IMR-90 (cell line): Measurements from ENCODE around the gene ARTN. TPM values are rescaled to one million over a fixed set of nuclear protein-coding genes. Genes with fewer than 3 reads are reported as not detected.

Experiments used
- ATAC-seq: fragments of 200-7000 bp; cut with Tn5 transposase; 2 replicates; pipeline ENCODE4 v1.9.1; 2020; ENCODE audit warnings: low read depth, mild to moderate bottlenecking, moderate library complexity
- BruUV-seq: library from RNA; stranded (reverse); fragments of 400-500 nt; replicated peaks from 2 replicates; lab custom pipeline; 2021; lab: Mats Ljungman, UMichigan
- CTCF ChIA-PET: fragments of 300-600 bp; formaldehyde crosslinking; extraction: SDS; loops from one replicate; lab custom pipeline; 2021; ENCODE audit warnings: antibody characterized with exemption; lab: Yijun Ruan, JAX
- POLR2A ChIA-PET: fragments of 300-600 bp; sonication (Branson Sonifier 250); formaldehyde crosslinking; loops from one replicate; lab custom pipeline; 2022; ENCODE audit warnings: antibody characterized with exemption; ENCODE audit not compliant: unreplicated experiment; lab: Charles Lee
- DNase-seq: peaks from one replicate; pipeline ENCODE4 v3.0.0; 2013
- H2AFZ ChIP-seq: replicated peaks from 2 replicates; pipeline ENCODE3; 2013; ENCODE audit warnings: low read length, mild to moderate bottlenecking; ENCODE audit not compliant: poor library complexity
- H2AK5ac ChIP-seq: 2 replicates; pipeline ENCODE4 v1.6.1; 2013; ENCODE audit warnings: low read depth, low read length, inconsistent platforms
- H2AK9ac ChIP-seq: replicated peaks from 2 replicates; pipeline ENCODE3; 2013; ENCODE audit warnings: mild to moderate bottlenecking, low read depth, low read length, moderate library complexity; ENCODE audit not compliant: poor library complexity
- H2BK120ac ChIP-seq: 2 replicates; pipeline ENCODE4 v1.6.1; 2013; ENCODE audit warnings: low read depth, low read length, inconsistent platforms
- H2BK15ac ChIP-seq: 3 replicates; pipeline ENCODE4 v1.6.1; 2013; ENCODE audit warnings: low read depth, low read length, inconsistent platforms
- H2BK20ac ChIP-seq: 2 replicates; pipeline ENCODE4 v1.6.1; 2013; ENCODE audit warnings: low read depth, mild to moderate bottlenecking, inconsistent platforms, low read length, moderate library complexity
- H2BK5ac ChIP-seq: 2 replicates; pipeline ENCODE4 v1.6.1; 2013; ENCODE audit warnings: mild to moderate bottlenecking, low read depth, low read length, inconsistent platforms; ENCODE audit not compliant: poor library complexity, severe bottlenecking
- H3K14ac ChIP-seq: replicated peaks from 2 replicates; pipeline ENCODE4 v1.6.1; 2013; ENCODE audit warnings: low read depth, low read length, inconsistent platforms
- H3K18ac ChIP-seq: 2 replicates; pipeline ENCODE4 v1.6.1; 2013; ENCODE audit warnings: low read depth, low read length, control low read depth
- H3K23ac ChIP-seq: 2 replicates; pipeline ENCODE4 v1.6.1; 2013; ENCODE audit warnings: low read depth, low read length, inconsistent platforms
- H3K27ac ChIP-seq: 2 replicates; pipeline ENCODE4 v1.5.1; 2013; ENCODE audit warnings: mild to moderate bottlenecking, control low read depth, low read length; ENCODE audit not compliant: insufficient read depth
- H3K27me3 ChIP-seq: 2 replicates; pipeline ENCODE4 v1.6.1; 2013; ENCODE audit warnings: low read length; ENCODE audit not compliant: control insufficient read depth, insufficient read depth
- H3K36me3 ChIP-seq: 2 replicates; pipeline ENCODE4 v1.6.1; 2013; ENCODE audit warnings: low read length, mixed read lengths; ENCODE audit not compliant: control insufficient read depth, insufficient read depth
- H3K4ac ChIP-seq: 2 replicates; pipeline ENCODE4 v1.6.1; 2013; ENCODE audit warnings: low read depth, low read length, inconsistent platforms
- H3K4me1 ChIP-seq: 2 replicates; pipeline ENCODE4 v1.6.1; 2013; ENCODE audit warnings: low read length, mixed read lengths; ENCODE audit not compliant: control insufficient read depth, insufficient read depth
- H3K4me2 ChIP-seq: 2 replicates; pipeline ENCODE4 v1.6.1; 2013; ENCODE audit warnings: low read depth, mild to moderate bottlenecking, control low read depth, low read length, moderate library complexity
- H3K4me3 ChIP-seq: 2 replicates; pipeline ENCODE4 v1.5.1; 2013; ENCODE audit warnings: low read depth, mild to moderate bottlenecking, control low read depth, low read length, moderate library complexity; ENCODE audit not compliant: insufficient read depth
- H3K56ac ChIP-seq: 2 replicates; pipeline ENCODE4 v1.6.1; 2013; ENCODE audit warnings: low read length, inconsistent platforms; ENCODE audit not compliant: insufficient read depth; ENCODE audit errors: extremely low read depth
- H3K79me1 ChIP-seq, 2 experiments: 2 replicates each; pipeline ENCODE4 v1.6.1; 2013; ENCODE audit warnings: low read length in 2 of 2, inconsistent platforms in 1 of 2, low read depth in 1 of 2
- H3K9ac ChIP-seq: 2 replicates; pipeline ENCODE4 v1.6.1; 2013; ENCODE audit warnings: low read depth, low read length, control low read depth
- H3K9me1 ChIP-seq: 2 replicates; pipeline ENCODE4 v1.6.1; 2013; ENCODE audit warnings: low read length, inconsistent platforms; ENCODE audit not compliant: insufficient read depth
- H3K9me3 ChIP-seq: 2 replicates; pipeline ENCODE4 v1.6.1; 2013; ENCODE audit warnings: low read length; ENCODE audit not compliant: control insufficient read depth, insufficient read depth
- H4K20me1 ChIP-seq: 2 replicates; pipeline ENCODE4 v1.6.1; 2013; ENCODE audit warnings: low read length, inconsistent platforms; ENCODE audit not compliant: insufficient read depth
- H4K5ac ChIP-seq: 2 replicates; pipeline ENCODE4 v1.6.1; 2013; ENCODE audit warnings: mild to moderate bottlenecking, low read depth, low read length, control low read depth
- H4K8ac ChIP-seq, 2 experiments: 2 replicates each; pipeline ENCODE4 v1.6.1; 2013; ENCODE audit warnings: low read depth in 2 of 2, low read length in 2 of 2, control low read depth in 1 of 2, inconsistent platforms in 1 of 2
- H4K91ac ChIP-seq: 2 replicates; pipeline ENCODE4 v1.6.1; 2013; ENCODE audit warnings: low read depth, low read length, inconsistent platforms; ENCODE audit not compliant: insufficient read depth
- BHLHE40 ChIP-seq: fragments of 150-350 bp; IDR thresholded peaks from 2 replicates; pipeline ENCODE4 v1.6.1; 2016; ENCODE audit warnings: mild to moderate bottlenecking, low read depth, low read length
- CEBPB ChIP-seq: IDR thresholded peaks from 2 replicates; pipeline ENCODE4 v1.6.1; 2012; ENCODE audit warnings: low read depth, low read length, improper control_type of control experiment
- CHD1 ChIP-seq: IDR thresholded peaks from 2 replicates; pipeline ENCODE4 v1.6.1; 2012; ENCODE audit warnings: low read depth, low read length, improper control_type of control experiment
- FOS ChIP-seq: fragments of 150-350 bp; IDR thresholded peaks from 2 replicates; pipeline ENCODE4 v1.6.1; 2016; ENCODE audit warnings: low read depth, low read length
- MAFK ChIP-seq: IDR thresholded peaks from 2 replicates; pipeline ENCODE4 v1.6.1; 2012; ENCODE audit warnings: low read depth, low read length, improper control_type of control experiment
- MAZ ChIP-seq: IDR thresholded peaks from 2 replicates; pipeline ENCODE4 v1.6.1; 2012; ENCODE audit warnings: low read depth, mild to moderate bottlenecking, low read length, improper control_type of control experiment, moderate library complexity, borderline replicate concordance
- MXI1 ChIP-seq: IDR thresholded peaks from 2 replicates; pipeline ENCODE4 v1.6.1; 2012; ENCODE audit warnings: low read depth, mild to moderate bottlenecking, low read length, moderate library complexity, borderline replicate concordance
- NFE2L2 ChIP-seq: fragments of 150-350 bp; IDR thresholded peaks from 2 replicates; pipeline ENCODE4 v1.6.1; 2016; ENCODE audit warnings: low read depth, mild to moderate bottlenecking, low read length
- POLR2A ChIP-seq: IDR thresholded peaks from 2 replicates; pipeline ENCODE4 v1.6.1; 2012; ENCODE audit warnings: mild to moderate bottlenecking, low read depth, low read length
- RAD21 ChIP-seq: IDR thresholded peaks from 2 replicates; pipeline ENCODE4 v1.6.1; 2012; ENCODE audit warnings: low read length, improper control_type of control experiment
- RCOR1 ChIP-seq: IDR thresholded peaks from 2 replicates; pipeline ENCODE4 v1.6.1; 2012; ENCODE audit warnings: mild to moderate bottlenecking, low read length, improper control_type of control experiment; ENCODE audit not compliant: insufficient replicate concordance
- RFX5 ChIP-seq: IDR thresholded peaks from 2 replicates; pipeline ENCODE4 v1.8.0; 2012; ENCODE audit warnings: low read depth, mild to moderate bottlenecking, low read length, moderate library complexity
- SMC3 ChIP-seq: fragments of 150-350 bp; IDR thresholded peaks from 2 replicates; pipeline ENCODE4 v1.6.1; 2016; ENCODE audit warnings: low read depth, mild to moderate bottlenecking, antibody characterized with exemption, low read length, moderate library complexity
- whole genome bisulfite sequencing, 2 experiments: methylation state at CpG; one replicate each; pipeline versions ENCODE4 v1.1.5 to v1.1.7; 2013; ENCODE audit warnings: missing lambda C conversion rate in 2 of 2; ENCODE audit not compliant: insufficient read length in 1 of 2; ENCODE audit errors: extremely low coverage in 2 of 2; 5-methylcytosine and 5-hydroxymethylcytosine counted together
- dilution Hi-C: fragments of 300-500 bp; cut with HindIII; formaldehyde crosslinking; loops from one replicate; pipeline ENCODE4 v1.14.3; 2018; ENCODE audit warnings: low sequenced_read_pairs; ENCODE audit not compliant: unreplicated experiment
- in situ Hi-C: fragments of 300-500 bp; cut with MboI; formaldehyde crosslinking; loops from 3 replicates; pipeline ENCODE4 v1.14.3; 2019; ENCODE audit warnings: low sequenced_read_pairs, inconsistent platforms, mixed read lengths
- intact Hi-C: fragments of 100-400 bp; cut with micrococcal nuclease; formaldehyde crosslinking; loops from 2 replicates; pipeline ENCODE4 v1.10.0; 2022
- polyA plus RNA-seq, 3 experiments: library from polyadenylated mRNA; depleted of rRNA; stranded (reverse); fragments of >200 nt; gene quantifications; 2 replicates each; pipeline ENCODE4 v1.2.3, GENCODE V29; 2012; ENCODE audit warnings: low replicate concordance in 1 of 3
- total RNA-seq: library from RNA; depleted of rRNA; stranded (reverse); fragments of >200 nt; gene quantifications from 2 replicates; pipeline ENCODE4 v1.2.3, GENCODE V29; 2012
- TF ChIP-seq, protein P1 (sequence below): fragments of 150-350 bp; IDR thresholded peaks from 2 replicates; pipeline ENCODE4 v1.6.1; 2016; ENCODE audit warnings: low read depth, mild to moderate bottlenecking, low read length, moderate library complexity, borderline replicate concordance
- TF ChIP-seq, protein P2 (sequence below): conservative IDR thresholded peaks from 2 replicates; pipeline ENCODE4 v1.5.1; 2012; ENCODE audit warnings: mild to moderate bottlenecking, low read depth, low read length, improper control_type of control experiment
- TF ChIP-seq, protein P3 (sequence below): fragments of 150-350 bp; IDR thresholded peaks from 2 replicates; pipeline ENCODE4 v1.6.1; 2017; ENCODE audit warnings: mild to moderate bottlenecking, antibody characterized with exemption, low read length, low read depth

Gene ARTN
- total and polyA plus RNA-seq, 2 of the 4 experiments (the other 2 are of a cell fraction) = 0.29 TPM; not detected in 1

DNA sequence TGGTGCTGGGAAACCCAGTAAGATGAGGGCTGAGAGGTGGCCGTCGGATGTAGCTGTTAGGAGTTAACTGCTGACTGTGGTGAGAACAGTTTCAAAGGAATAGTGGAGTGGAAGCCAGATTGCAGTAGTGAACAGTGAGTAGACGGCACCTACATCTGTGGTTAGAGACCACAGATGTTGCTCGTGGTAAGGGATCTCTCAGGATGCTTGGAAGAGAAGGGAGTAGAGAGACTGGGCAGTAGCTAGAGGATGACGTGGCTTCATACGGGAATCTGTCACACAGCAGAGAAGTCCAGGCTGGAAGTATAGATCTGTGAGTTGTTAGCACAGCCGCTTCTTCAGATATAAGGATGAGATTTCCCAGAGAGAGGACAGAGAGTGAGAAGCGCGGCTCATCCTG is 7.8 kb upstream of the ARTN start:
- Histone ChIP-seq H4K91ac (no peak overlapping the region), H2AK9ac (no peak overlapping the region), H3K79me1 (0 out of 4 replicates have a peak, but pooled peaks cover 0 to 4% of the 10 kb centered on the region in 2 experiments), H2BK15ac (no peak overlapping the region), H3K23ac (no peak overlapping the region), H2BK20ac (no peak overlapping the region), H3K4me3 (no peak overlapping the region), H3K36me3 (peaks cover 11% of the 10 kb centered on the region), H3K56ac (no peak overlapping the region), H3K4ac (no peak overlapping the region), H3K9ac (no peak overlapping the region), H4K5ac (no peak overlapping the region), H2AK5ac (no peak overlapping the region), H3K14ac (no peak overlapping the region), H3K4me1 (peaks cover 1% of the 10 kb centered on the region; the same call in 1 of the 2 replicates), H3K27ac (no peak overlapping the region), H4K20me1 (no peaks in the 10 kb centered on the region), H4K8ac (no peak overlapping the region), H2AFZ (no peak overlapping the region), H3K9me1 (peaks cover 14% of the 10 kb centered on the region; the same call in 1 of the 2 replicates), H2BK120ac (no peak overlapping the region), H3K27me3 (no peaks in the 10 kb centered on the region), H3K9me3 (peaks cover 5% of the 10 kb centered on the region), H3K4me2 (no peak overlapping the region), H3K18ac (no peak overlapping the region), H2BK5ac (no peak overlapping the region)
- WGBS, 2 experiments = 96% methylated on average over 8 of the region's 9 CpGs; no CpG with 5 or more reads in 1 of the 2 experiments
- no TSS peak for BruUV-seq
- ChIA-PET POLR2A (no interaction called here), CTCF (interaction anchor here (1.0 kb wide), 1 partner anchor 9 kb away, joined by 6 read pairs; no protein-coding TSS in a partner anchor)
- dilution Hi-C loops = no loop called here
- ATAC-seq (no peak), DNase-seq (no peak)
- in situ Hi-C loops = no loop called here
- intact Hi-C loops = no loop called here
- no peak for TF ChIP-seq CHD1
- no peak for TF ChIP-seq FOS
- TF ChIP-seq, protein P1, sequence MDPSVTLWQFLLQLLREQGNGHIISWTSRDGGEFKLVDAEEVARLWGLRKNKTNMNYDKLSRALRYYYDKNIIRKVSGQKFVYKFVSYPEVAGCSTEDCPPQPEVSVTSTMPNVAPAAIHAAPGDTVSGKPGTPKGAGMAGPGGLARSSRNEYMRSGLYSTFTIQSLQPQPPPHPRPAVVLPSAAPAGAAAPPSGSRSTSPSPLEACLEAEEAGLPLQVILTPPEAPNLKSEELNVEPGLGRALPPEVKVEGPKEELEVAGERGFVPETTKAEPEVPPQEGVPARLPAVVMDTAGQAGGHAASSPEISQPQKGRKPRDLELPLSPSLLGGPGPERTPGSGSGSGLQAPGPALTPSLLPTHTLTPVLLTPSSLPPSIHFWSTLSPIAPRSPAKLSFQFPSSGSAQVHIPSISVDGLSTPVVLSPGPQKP = no peak
- no peak for TF ChIP-seq RFX5
- TF ChIP-seq, protein P2, sequence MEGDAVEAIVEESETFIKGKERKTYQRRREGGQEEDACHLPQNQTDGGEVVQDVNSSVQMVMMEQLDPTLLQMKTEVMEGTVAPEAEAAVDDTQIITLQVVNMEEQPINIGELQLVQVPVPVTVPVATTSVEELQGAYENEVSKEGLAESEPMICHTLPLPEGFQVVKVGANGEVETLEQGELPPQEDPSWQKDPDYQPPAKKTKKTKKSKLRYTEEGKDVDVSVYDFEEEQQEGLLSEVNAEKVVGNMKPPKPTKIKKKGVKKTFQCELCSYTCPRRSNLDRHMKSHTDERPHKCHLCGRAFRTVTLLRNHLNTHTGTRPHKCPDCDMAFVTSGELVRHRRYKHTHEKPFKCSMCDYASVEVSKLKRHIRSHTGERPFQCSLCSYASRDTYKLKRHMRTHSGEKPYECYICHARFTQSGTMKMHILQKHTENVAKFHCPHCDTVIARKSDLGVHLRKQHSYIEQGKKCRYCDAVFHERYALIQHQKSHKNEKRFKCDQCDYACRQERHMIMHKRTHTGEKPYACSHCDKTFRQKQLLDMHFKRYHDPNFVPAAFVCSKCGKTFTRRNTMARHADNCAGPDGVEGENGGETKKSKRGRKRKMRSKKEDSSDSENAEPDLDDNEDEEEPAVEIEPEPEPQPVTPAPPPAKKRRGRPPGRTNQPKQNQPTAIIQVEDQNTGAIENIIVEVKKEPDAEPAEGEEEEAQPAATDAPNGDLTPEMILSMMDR = no peak
- TF ChIP-seq POLR2A = no peak
- no peak for TF ChIP-seq RCOR1
- no peak for TF ChIP-seq SMC3
- no peak for TF ChIP-seq CEBPB
- no peak for TF ChIP-seq MAFK
- no peak for TF ChIP-seq RAD21
- TF ChIP-seq, protein P3, sequence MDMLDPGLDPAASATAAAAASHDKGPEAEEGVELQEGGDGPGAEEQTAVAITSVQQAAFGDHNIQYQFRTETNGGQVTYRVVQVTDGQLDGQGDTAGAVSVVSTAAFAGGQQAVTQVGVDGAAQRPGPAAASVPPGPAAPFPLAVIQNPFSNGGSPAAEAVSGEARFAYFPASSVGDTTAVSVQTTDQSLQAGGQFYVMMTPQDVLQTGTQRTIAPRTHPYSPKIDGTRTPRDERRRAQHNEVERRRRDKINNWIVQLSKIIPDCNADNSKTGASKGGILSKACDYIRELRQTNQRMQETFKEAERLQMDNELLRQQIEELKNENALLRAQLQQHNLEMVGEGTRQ = no peak
- no peak for TF ChIP-seq MXI1
- TF ChIP-seq MAZ = no peak
- no peak for TF ChIP-seq BHLHE40
- TF ChIP-seq NFE2L2 = no peak
